ENCODE measurements around the gene ZSCAN18. TPM values are rescaled to one million over a fixed set of nuclear protein-coding genes. Genes with fewer than 3 reads are reported as not detected.

Gene ZSCAN18
- total RNA-seq, 2 donors from 2014 or later = 17.1 to 22.9 TPM

DNA sequence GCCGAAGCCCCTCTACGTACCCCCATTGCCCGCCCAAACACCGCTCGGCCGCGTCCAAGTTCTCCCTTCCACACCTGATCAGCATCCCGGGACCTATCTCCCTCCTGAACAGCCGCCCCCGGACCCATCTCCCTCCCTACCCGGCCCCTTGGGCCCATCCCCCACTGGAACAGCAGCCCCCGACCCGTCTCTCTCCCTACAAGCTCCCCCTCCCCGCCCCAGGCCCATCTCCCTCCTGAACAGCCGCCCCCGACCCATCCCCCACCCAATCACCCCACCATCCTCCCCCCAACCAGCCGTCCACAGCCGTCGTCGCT lies 63.6 kb downstream of the ZSCAN18 start:
- TF ChIP-seq, protein P1, sequence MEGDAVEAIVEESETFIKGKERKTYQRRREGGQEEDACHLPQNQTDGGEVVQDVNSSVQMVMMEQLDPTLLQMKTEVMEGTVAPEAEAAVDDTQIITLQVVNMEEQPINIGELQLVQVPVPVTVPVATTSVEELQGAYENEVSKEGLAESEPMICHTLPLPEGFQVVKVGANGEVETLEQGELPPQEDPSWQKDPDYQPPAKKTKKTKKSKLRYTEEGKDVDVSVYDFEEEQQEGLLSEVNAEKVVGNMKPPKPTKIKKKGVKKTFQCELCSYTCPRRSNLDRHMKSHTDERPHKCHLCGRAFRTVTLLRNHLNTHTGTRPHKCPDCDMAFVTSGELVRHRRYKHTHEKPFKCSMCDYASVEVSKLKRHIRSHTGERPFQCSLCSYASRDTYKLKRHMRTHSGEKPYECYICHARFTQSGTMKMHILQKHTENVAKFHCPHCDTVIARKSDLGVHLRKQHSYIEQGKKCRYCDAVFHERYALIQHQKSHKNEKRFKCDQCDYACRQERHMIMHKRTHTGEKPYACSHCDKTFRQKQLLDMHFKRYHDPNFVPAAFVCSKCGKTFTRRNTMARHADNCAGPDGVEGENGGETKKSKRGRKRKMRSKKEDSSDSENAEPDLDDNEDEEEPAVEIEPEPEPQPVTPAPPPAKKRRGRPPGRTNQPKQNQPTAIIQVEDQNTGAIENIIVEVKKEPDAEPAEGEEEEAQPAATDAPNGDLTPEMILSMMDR (IDR thresholded peaks at IDR 0.05) = no peak
- H3K27ac ChIP-seq = no peak overlapping the region
- H3K4me1 ChIP-seq = no peaks in the 10 kb centered on the region
- no peaks in the 10 kb centered on the region for H3K36me3 ChIP-seq
- intact Hi-C loops (cut with DNase I) = no loop called here
- H3K9ac ChIP-seq (ENCODE audit: low read depth in 2 of 2, low read length in 2 of 2) = no peak overlapping the region
- no peak overlapping the region for H3K4me3 ChIP-seq
- no peak for DNase-seq
- H3K27me3 ChIP-seq = no peaks in the 10 kb centered on the region
- no peaks in the 10 kb centered on the region for H3K9me3 ChIP-seq

Other genes with a start within 250 kb of the ZSCAN18 start
- 10 to 100 TPM; 46.4 to 70.7 TPM for gene ZNF587, start 248.4 kb downstream of the ZSCAN18 start, total RNA-seq
- 10 to 100 TPM in 1 of 2 donors, 1 to 10 TPM in 1; 7.1 to 25.5 TPM for gene ZNF814, start 209.2 kb downstream of the ZSCAN18 start, total RNA-seq
- 10 to 100 TPM in 1 of 2 donors, 1 to 10 TPM in 1; 9.6 to 17.5 TPM for gene ZNF417, start 181.6 kb downstream of the ZSCAN18 start, total RNA-seq
- gene ZNF418, start 162.8 kb downstream of the ZSCAN18 start, total RNA-seq = 1 to 10 TPM; 1.1 to 5.3 TPM
- 1 to 10 TPM; 3.0 to 3.5 TPM for gene ZNF256, start 150.5 kb downstream of the ZSCAN18 start, total RNA-seq
- under 1 TPM; 0.27 to 0.86 TPM for gene C19orf18, start 123.7 kb downstream of the ZSCAN18 start, total RNA-seq
- 10 to 100 TPM in 1 of 2 donors, 1 to 10 TPM in 1; 8.7 to 12.2 TPM for gene ZNF606, start 95.4 kb downstream of the ZSCAN18 start, total RNA-seq
- gene ZSCAN1, start 64.2 kb downstream of the ZSCAN18 start, total RNA-seq = not detected
- 1 to 10 TPM; 1.1 to 1.4 TPM for gene ZNF135, start 38.9 kb downstream of the ZSCAN18 start, total RNA-seq
- 1 to 10 TPM; 3.9 to 5.9 TPM for gene ZNF329, start 52.6 kb upstream of the ZSCAN18 start, total RNA-seq
- gene ZNF274, start 84.8 kb upstream of the ZSCAN18 start, total RNA-seq = 10 to 100 TPM; 16.3 to 17.1 TPM
- gene ZNF544, start 130.7 kb upstream of the ZSCAN18 start, total RNA-seq = 10 to 100 TPM; 17.2 to 29.6 TPM
- gene ZNF8, start 180.7 kb upstream of the ZSCAN18 start, total RNA-seq = 1 to 10 TPM; 3.4 to 3.8 TPM
- gene ERVK3-1, start 207.1 kb upstream of the ZSCAN18 start, total RNA-seq = 10 to 100 TPM; 21.6 to 25.0 TPM
- 1 to 10 TPM; 3.0 to 3.7 TPM for gene ZSCAN22, start 228.8 kb upstream of the ZSCAN18 start, total RNA-seq